ENCODE data around the gene GAPVD1.
"Not testable (repeated sequence)": the region's sequence is repeated elsewhere in the genome, so short reads cannot be mapped to it uniquely, and the experiment has no call there.

The GAPVD1 gene

GRCh38 chr9:125376261-125377226, 114.9 kb downstream of the GAPVD1 start:
- DNase-seq = no peak

DNA sequence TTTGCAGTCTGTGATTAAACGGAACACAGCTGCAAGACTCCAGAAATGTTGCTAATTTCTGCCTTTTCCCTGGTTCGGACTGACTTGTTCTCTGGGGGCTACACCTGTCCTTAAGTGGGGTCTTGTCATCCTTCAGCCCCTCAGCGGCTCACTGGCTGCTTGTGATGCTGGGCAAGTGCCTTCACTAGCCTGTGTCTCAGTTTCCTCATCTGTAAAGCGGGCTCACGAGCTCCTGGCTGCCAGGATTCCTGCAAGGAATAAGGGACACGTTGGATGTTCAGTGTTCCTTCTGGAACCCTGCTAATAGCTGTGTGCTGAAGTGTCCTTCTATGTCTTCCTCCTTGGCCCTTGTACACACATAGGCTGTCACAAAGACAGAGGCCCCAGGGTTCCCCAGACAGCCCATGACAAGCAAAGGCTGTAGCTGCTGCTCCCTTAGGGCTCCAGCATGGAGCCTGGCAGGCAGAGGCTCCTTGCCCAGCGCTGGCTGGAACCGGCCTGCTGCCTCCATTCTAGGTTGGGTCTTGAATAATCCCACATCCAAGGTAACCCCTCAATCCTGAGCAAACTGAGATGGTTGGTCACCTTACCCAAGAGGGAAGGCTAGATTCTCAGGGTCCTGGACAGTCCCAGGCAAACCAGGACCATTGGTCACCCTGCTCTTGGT, 116.1 kb downstream of the GAPVD1 start:
- no peak for DNase-seq

DNA sequence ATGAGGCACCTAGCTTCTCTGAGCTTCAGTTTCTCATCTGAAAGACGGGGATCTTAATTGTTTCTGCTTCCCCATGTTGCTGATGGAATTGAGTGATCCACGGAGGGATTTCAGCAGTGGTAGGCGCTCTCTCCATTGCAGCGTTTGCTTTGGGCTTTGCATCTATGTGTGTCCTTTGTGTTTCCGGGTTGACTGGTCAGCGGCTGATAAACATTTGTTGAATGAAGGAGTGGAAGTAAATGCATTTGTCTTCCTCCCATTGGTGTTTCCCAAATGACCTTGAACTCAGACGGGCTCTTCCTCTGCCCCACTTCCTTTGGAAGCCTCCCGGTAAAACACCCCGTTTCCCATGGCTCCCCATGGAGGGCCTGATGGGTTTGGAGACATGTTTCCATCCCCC, 117.2 kb downstream of the GAPVD1 start:
- DNase-seq = no peak

GRCh38 chr9:125379208-125379607, 117.6 kb downstream of the GAPVD1 start:
- no peak for DNase-seq

DNA sequence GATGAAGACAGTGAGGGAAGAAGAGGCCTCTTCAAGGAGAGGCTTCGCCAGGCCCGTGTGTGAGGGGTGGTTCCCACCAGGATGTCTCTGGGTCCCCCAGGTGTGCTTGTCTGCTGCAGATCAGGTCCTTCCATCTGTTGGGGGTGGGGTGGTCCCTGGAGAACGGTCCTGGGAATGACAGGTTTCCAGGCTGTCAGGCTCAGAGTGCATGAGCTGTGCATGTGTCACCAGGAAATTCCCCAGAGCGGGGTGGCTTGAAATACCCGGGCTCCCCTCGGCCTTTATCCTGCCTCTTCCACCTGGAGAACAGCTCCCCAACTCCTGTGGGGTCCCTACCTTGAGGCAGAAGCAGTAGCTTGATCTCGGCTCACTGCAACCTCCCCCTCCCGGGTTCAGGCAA, 118.8 kb downstream of the GAPVD1 start:
- DNase-seq = no peak

- no peak for DNase-seq
Observed at GRCh38 chr9:125387861-125388524, 126.4 kb downstream of the GAPVD1 start.

DNA sequence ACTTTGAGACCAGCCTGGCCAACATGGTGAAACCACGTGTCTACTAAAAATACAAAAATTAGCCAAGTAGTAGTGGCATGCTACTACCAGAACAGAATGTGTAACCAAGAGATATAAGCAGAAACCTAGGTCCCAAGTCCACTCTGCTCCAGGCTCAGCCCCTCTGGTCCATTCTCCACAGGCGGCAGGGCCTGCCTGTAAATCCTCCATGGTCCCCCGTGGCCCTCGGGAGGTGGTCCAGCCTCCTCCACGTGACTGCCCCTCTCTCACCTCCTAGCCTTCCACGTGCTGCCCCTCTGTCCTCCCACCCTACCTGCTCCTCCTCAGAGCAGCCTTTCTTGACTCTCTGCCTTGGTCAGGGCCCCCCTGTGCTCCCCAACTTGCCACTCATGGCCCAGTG, 127.4 kb downstream of the GAPVD1 start:
- no peak for DNase-seq

- no peak for DNase-seq
Observed at GRCh38 chr9:125391704-125392103, 130.1 kb downstream of the GAPVD1 start.

DNA sequence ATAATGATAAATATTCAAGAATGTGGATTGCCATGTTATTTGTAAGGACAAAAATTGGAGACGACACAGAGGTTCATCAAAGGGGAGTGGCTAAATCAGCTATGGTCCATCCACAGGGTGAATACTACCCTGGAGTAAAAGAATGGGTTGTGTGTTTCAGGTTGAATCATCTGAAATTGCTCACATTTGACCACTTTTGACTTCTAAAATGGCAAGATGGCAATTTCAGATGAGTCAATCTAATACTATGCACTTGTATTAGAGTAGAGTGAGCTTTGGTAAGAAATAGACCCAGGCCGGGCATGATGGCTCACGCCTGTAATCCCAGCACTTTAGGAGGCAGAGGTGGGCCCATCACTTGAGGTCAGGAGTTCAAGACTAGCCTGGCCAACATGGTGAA, 131.8 kb downstream of the GAPVD1 start:
- no peak for DNase-seq

DNA sequence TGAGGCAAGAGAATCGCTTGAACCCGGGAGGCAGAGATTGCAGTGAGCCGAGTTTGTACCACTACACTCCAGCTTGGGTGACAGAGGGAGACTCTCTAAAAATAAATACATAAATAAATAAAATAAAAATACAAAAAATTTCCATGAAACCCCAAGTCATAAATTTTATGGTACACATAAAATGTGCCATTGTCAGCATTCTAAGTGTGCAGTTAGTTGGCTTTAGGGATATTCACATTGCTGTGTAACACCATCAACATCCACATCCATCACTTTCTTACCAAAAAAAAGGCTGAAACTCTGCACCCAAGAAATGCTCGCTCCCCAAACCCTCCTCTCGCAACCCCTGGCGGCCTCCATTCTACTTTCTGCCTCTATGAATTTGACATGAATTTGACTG, 135.2 kb downstream of the GAPVD1 start:
- DNase-seq = no peak

DNA sequence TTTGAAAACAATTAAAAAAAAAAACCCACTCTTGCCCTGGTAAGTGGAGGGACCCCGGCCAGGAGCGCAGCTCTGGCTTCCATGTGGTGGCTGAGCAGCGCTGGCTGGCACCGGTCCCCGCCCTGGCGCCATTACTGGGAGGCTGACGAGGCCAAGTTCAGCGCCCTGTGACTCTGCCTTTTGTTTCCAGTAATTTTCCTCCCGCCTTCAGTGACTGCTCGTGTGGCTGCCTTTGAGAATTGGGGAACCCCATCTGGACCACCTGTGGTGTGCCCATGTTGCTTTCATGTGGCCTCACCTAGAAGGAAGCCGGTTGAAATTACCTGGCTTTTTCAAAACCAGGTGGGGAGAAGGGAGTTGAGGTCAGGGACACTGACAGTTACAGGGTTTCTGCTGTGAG, 136.1 kb downstream of the GAPVD1 start:
- no peak for DNase-seq

DNA sequence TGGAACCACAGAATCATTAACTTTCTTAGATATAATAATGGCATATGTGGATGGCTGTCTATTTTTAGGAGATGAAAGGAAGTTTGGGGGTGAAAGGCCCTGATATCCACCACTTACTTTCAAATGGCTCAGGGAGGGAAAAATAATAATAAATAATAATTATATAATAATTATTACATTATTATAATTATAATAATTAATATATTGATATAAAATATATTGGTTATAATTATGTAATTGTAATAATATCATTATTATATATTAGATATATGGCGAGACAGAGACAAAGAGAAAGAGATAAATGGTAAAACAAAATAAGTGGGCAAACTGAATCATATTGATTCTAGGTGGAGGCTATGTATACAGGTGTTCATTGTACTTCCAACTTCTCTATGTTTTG, 136.6 kb downstream of the GAPVD1 start:
- no peak for DNase-seq

- DNase-seq = no peak
Observed at GRCh38 chr9:125399165-125399564, 137.5 kb downstream of the GAPVD1 start.

DNA sequence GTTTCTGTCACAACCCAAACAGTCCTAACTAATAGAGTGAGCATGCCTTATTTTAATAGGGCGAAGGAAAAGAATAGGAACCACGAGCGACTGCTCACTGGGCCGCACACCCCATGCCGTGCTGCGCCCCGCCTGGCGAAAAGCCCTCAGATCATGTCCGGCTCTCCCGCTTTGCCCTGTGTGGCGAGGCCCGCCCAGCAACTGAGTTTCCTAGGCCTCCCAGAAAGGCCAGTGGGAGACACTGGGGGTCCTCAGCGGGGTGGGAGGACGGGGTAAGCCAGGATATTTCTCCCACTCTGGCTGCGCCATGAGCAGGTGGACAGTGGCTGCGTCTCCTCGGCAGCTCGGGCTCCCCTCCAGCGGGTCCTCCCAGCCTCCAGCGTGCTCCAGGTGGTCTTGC, 138.0 kb downstream of the GAPVD1 start:
- no peak for DNase-seq

DNA sequence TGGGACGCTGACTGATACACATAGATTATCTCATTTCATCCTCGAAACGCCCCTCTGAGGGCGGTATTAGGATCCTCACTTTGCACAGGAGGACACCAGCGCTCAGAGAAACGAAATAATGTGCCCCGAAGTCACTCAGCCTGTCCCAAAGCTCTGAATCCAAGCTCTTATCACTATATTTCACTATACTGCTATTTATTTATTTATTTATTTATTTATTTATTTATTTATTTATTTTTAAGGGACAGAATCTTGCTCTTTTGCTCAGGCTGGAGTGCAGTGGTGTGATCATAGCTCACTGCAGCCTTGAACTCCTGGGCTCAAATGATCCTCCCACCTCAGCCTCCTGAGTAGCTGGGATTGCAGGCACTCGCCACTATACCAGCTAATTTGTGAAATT, 138.6 kb downstream of the GAPVD1 start:
- not testable (repeated sequence) for DNase-seq

DNA sequence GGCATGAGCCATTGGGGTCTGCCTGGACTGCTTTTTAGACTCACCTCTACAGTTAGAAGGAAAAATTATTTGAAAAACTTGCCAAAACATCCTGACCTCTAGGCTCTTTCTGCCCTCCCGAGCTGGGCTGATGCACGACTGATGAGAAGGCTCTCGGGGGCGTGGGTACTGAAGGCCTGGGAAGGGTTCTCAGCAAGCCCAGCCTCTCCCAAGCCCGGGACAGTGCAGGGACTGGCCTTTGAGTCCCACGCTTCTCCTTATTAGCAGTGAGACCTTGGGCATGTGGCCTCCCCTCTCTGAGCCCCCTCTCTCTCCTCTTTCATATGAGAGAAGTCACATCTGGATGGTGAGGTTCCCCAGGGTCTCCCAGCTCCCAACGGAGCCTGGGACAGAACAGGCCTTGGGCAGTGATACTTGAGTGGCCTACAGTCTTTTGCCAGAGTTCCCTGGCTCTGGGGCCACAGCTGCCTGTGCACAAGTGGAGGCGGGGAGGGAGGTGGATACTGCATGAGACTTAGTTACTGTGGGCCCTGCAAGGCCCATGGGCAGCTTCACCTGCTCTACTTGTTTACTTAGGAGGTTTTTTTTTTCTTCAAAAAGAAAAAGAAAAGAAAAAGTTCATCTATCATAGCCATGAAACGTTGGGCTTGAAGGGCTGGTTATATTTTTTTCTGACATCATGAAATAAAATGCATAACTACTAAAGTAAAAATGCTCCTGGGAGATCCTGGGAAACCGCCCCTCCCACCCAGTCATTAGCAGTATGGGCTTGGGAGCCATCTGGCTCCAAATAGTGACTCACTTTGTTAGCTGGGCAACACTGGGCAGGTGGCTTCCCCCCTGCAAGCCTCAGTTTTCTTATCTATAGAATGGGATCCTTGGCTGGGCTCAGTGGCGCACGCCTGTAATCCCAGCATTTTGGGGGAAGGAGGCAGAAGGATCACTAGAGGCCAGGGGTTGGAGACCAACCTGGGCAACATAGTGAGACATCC, 139.4 kb downstream of the GAPVD1 start:
- no peak for DNase-seq

DNA sequence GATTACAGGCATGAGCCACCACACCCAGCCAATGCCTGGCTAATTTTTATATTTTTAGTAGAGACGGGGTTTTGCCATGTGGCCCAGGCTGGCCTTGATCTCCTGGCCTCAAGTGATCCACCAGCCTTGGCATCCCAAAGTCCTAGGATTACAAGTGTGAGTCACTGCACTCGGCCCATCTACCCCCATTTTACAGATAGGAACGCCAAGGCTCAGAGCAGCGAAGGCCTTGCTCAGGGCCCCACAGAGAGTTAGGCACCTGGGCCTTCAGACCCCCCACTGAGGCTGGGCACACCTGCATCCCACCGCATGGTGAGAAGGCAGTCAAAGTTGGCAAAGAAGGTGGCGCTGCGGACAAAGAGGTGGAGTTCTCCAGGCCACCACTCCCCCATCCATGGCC, 143.1 kb downstream of the GAPVD1 start:
- no peak for DNase-seq

DNA sequence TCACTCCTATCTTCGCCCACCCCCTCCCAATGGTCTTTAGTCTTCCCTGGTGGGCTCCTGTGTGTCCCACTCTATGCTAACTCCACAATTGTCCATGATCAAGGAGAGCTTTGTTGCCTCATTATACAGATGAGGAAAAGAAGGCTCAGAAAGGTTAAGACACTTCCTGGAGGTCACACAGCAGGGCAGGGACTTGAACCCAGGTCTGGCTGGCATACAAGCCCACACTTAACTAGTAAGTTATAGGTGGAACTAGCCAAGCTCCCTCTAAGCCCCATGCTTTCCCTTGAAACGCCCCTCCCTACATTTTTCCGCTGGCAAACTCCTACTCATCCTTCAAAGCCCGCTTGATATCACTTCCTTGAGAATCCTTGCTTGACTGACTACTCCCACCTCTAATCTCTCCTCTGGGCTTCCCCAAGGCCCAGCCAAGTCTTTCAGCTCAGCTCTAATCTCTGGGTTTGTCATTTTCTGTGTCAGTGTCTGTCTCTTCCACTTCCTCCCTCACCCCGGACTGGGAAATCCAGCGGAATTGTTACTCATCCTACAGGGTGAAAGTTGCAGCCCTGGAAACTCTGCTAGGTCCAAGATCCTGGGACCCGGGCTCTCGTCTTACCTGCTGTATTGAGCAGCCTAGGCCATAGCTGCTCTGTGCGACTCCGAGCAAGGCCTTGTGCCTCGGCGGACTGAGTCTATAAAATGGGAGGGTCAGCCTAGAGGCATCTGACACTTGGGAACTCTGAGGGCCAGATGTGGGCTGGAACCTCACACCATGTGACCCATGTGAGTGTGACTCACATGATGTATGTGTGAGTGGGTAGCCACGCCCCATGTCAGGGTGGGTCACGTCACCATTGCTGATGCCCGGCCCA, 144.5 kb downstream of the GAPVD1 start:
- no peak for DNase-seq

- DNase-seq = no peak
Observed at GRCh38 chr9:125406810-125407087, 145.1 kb downstream of the GAPVD1 start.

- no peak for DNase-seq
Observed at GRCh38 chr9:125407432-125407973, 145.9 kb downstream of the GAPVD1 start.
